SK-N-MC (cell line): Measurements from ENCODE around the gene CTSA.

ENCODE experiments used
- EZH2 ChIP-seq: fragments of 200-600 bp; sonication (generic); IDR thresholded peaks from one replicate; pipeline ENCODE4 v1.6.1; 2017; ENCODE audit warnings: antibody characterized with exemption
- FOXP2 ChIP-seq: optimal IDR thresholded peaks from 2 replicates; pipeline ENCODE3; 2011; ENCODE audit warnings: mild to moderate bottlenecking, moderate library complexity; ENCODE audit not compliant: insufficient read depth; ENCODE audit errors: extremely low read length, control extremely low read depth
- POLR2AphosphoS5 ChIP-seq: IDR thresholded peaks from 2 replicates; pipeline ENCODE4 v1.6.1; 2012; ENCODE audit warnings: mild to moderate bottlenecking, low read depth, low read length, borderline replicate concordance

GRCh38 chr20:45918182-45918737, 27.1 kb downstream of the CTSA start:
- no peak for TF ChIP-seq EZH2
- TF ChIP-seq POLR2AphosphoS5, result no peak
- TF ChIP-seq FOXP2, result no peak
